Suppressor macrophage (primary cell): ENCODE results near the gene NUBPL.
A peak's percentile ranks its signal among the peaks of the same experiment; 100 is the strongest.
"Not testable (repeated sequence)": the region's sequence is repeated elsewhere in the genome, so short reads cannot be mapped to it uniquely, and the experiment has no call there.

Experiments used
- DNase-seq, 4 experiments: peaks; one replicate each; pipeline ENCODE4 v3.0.0-alpha.2; 2020 to 2022

Gene NUBPL

DNA sequence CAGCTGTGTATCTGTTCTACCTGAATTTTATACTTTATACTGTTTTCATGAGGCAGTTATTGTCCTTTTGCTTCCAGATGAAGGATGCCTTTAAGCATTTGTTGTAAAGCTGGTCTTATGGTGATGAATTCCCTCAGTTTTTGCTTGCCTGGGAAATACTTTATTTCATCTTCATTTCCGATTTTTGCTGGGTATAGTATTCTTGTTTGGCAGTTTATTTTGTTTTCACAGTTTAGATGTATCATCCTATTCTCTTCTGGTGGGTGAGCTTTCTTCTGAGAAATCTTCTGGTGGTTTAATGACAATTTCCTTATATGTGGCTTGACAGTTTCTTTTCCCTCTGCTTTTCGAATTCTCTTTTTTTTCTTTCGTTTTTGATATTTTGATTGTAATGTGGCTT is 188.1 kb downstream of the NUBPL start:
- DNase-seq: no peak

DNA sequence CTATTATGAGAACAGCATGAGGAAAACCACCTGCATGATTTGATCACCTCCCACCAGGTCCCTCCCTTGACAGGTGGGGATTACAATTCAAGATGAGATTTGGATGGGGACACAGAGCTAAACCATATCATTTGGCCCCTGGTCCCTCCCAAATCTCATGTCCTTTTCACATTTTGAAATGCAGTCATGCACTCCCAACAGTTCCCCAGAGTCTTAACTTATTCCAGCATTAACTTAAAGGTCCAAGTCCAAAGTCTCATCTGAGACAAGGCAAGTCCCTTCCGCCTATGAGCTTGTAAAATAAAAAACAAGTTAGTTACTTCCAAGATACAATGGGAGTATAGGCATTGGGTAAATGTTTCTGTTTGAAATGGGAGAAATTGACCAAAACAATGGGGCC is 189.8 kb downstream of the NUBPL start:
- DNase-seq: not testable (repeated sequence)

DNA sequence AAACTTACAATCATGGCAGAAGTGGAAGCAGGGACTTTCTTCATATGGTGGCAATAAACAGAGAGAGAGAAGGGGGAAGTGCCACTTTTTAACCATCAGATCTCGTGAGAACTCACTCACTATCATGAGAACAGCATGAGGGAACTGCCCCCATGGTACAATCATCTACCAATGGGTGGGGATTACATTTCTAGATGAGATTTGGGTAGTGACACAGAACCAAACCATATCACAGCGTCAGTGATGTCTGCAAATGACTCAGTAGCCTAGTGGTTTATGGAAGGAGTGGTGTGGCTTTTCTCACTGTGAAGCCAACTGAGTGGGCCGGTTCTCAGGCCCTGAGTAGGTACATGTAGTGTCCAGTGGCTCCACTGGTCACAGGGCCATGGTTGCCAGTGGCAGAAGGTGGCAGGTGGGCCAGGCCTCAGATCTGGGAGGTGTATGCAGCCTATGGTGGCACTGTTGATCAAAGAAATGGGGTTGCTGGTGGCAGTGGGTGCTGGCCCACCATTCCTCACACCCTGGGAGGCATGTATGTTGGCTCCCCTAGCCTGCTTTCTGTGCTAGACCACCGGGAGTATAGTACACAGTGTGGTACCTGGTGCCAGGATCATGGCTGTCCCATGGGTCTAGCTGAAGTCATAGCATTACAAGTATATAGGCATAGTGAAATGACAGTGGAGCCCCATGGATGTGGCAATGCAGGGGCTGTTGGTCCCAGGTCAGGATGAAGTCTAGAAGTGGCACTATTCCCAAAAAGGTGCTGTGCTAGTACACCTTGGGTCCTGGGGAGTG is 191.9 kb downstream of the NUBPL start:
- peak in 1 of 4 experiments; percentile 6 for DNase-seq

DNA sequence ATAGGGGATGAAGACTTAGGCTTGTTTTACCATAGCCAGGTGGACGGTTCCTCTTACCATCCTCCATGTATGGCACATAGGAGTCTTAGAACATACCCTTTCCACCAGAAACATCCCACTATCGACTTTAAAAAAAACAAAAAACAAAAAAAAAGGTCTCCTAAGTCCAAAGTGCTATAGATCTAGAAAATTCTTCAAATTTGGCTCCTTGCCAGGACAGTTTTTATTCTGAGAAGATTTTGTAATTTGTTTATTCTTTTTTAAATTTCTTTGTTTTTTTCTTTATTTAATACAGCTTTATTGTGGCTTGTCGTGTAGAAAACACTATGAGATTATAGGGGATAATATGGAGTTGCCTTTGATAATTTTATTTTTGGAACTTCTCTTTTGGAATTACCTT is 197.7 kb downstream of the NUBPL start:
- no peak for DNase-seq

DNA sequence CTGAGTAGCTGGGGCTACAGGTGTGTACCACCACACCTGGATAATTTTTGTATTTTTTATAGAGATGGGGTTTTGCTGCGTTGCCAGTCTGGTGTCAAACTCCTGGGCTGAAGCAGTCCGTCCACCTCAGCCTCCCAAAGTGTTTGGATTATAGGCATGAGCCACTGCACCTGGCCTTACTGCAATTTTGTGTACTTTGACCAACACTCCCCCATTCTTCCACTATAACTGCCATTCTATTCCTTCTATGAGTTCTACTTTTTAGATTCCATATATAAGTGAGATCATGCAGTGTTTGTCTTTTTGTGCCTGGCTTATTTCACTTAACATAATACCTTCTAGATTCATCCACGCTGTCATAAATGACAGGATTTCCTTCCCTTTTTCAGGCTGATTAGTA is 199.1 kb downstream of the NUBPL start:
- DNase-seq: no peak

DNA sequence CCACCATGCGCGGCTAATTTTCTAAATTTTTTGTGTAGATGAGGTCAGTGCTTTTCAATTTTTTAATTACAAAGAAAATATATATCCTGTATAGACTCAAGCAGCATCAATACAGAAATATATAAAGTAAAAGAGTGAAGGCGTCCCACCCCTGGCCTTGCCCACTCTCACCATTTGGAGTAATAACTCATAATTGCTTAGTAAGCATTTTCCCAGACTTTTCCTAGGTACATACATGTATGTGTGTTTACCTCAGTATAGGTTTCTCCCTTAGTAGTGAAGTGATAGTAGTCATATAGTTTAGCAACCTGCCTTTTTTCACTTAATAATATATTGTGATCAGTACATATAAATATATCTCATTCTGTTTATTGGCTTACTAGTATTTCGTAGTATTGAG is 200.1 kb downstream of the NUBPL start:
- DNase-seq: no peak

DNA sequence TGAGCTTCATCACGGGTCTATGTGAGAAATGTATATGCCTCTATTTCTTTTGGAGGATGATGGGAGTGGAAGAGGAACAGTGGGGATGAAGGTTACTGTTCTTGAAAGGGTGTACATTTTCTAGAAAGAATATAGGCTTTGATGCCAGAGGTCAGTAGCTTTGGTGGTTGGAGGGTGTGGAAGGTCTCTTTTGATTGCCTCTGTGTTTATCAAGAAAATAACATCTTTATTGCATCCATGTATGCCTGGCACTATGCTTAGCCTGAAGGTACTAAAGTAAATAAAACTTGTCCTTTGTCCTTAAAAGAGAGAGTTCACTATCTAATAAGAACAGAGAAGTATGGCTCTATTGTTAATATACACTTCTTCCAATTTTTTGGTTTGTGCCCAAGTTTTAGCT is 201.8 kb downstream of the NUBPL start:
- DNase-seq: no peak

DNA sequence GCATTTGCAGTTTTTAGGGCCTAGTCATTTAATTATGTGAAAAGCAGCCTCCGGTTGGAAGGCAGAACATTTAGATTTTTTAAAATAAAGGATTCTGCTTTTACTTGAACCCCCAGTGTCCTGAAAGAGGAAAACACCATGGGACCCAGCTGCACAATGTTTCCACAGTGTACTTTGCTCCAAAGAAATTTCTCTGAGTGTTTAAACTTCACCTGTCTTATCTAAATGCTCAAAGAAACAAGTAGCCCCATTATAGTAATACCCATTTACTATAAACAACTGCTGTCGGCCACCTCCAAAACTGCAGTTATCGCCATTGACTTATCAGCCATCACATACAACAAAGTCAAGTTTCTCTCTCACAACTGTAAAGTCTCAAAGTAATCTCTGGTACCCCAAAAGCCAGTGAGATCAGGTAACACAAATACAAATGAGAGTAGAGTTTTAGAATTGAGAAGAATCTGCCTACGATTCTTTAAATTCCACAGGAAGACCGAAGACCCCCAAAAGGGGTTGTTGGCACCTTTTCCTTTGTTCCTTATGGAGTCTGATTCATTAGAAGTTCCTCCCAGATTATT is 205.2 kb downstream of the NUBPL start:
- no peak for DNase-seq

DNA sequence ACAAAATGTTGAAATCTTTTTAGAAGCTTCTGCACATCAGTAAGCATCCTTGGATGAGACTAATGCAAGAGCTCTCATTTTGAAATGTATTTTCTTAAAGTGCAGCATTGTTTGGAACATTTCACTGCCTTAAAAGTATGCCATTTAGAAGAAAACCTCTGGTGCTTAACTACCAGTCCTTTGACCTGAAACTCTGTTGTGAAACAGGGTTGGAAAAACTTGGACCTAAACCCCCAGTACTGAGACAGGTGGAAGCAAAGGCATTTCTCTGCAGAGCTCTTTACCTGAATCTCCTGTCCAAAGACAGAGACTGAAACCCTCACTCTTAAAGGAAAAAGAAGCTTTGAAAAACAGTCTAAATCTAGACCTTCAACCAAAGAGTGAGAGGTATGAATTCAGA is 207.2 kb downstream of the NUBPL start:
- no peak for DNase-seq

DNA sequence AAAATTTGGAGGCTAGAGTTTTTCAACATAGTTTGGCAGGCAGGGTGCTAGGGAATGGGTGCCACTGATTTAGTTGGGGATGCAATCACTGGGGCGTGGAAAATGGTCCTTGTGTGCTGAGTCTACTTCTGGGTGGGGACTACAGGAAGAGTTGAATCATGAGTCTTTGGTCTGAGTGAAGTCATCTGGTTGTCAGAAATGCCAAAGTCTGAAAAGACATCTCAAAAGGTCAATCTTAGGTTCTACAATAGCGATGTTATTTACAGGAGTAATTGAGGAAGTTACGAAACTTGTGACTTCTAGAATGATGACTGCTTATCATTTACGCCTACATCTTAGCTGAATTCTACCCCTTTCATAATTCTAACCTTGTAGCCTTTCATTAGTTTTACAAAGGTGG is 209.1 kb downstream of the NUBPL start:
- peak; percentile 70 to 95 (median 80) for DNase-seq

DNA sequence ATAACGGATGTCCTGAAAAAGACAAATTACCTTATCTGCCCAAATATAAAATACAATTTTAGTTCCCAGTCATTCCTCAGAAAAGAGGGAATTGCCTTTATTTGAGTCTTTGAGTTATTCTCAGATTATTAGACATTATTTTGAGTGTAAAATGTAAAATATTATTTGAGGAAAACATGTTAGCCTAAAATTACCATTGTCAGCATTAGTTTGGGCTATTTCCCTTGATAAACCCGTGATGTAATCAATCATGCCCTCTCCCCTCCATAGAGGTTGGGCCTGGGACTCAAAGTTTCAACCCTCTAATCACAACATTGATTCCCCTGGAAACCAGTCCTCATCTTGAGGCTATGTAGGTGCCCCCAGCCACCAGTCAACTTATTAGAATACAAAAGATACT is 213.4 kb downstream of the NUBPL start:
- DNase-seq: no peak

DNA sequence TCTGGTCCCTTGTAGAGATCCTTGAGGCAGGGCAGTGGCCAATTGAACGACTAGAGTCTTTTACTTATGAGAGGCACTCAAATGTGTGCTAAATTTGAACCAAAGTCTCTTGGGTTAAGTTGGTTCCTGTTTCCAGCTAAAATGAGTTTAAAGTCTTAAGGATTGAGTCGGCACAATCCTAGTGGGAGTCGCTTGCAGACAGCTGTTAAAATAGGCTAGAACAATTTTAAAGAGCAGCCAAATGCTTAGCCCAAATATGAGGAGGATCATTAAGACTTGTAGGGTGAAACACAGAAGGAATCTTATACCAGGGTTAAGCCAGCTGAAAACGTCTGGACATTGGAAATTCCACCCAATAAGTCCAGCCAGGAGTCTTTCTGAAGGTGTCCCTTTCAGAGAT is 216.1 kb downstream of the NUBPL start:
- no peak for DNase-seq

DNA sequence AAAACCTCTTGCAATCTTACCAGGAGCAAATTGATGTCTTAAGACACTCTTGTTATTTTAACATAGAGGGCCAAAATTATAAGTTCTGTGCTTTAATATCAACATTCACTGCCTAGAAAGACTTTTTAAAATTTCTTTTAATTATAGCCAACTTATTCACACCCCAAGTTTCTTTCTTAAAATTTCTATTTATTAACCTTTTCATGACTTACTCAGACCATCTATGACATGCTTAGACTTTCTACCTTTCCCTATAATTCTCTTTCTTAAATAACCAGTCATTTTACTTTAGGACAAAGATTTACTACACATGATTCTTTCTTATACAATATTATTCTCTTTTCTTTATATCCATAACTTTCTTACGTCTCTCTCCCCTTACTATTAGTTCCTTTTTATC is 220.4 kb downstream of the NUBPL start:
- no peak for DNase-seq

DNA sequence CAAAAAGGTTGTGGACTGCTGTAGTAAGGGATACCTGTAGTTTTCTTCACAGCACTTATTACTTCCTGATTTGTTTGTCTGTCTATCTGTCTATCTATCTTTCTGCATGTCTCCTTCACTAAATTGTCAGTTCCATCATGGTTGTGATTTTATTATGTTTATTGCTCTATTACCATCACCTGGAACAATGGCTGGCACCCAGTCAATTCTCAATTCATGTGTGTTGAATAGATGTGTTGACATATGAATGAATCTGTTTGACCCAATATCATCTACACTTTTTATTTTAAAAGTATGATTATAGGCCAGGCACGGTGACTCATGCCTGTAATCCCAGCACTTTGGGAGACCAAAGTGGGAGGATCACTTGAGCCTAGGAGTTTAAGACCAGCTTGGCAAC is 224.4 kb downstream of the NUBPL start:
- DNase-seq: no peak

DNA sequence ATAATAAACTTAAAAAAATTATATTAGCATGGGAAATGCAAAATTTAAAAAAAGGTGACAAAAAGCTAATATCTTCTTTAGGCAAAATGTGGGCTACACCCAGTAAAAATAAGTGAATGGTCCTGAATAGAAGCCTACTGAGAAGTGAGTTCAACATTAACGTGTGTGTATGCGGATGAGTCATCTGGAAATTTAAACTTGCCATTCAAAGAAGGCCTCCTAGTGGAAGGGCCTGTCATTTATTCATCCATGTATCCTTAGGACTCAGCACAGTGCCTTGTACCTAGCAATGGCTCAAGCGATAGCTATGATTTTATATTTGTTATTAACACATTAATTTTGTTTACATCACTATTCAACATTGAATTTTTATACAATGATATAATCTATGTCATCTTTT is 226.2 kb downstream of the NUBPL start:
- DNase-seq: peak in 3 of 4 experiments; percentile 6 to 26 (median 9)

DNA sequence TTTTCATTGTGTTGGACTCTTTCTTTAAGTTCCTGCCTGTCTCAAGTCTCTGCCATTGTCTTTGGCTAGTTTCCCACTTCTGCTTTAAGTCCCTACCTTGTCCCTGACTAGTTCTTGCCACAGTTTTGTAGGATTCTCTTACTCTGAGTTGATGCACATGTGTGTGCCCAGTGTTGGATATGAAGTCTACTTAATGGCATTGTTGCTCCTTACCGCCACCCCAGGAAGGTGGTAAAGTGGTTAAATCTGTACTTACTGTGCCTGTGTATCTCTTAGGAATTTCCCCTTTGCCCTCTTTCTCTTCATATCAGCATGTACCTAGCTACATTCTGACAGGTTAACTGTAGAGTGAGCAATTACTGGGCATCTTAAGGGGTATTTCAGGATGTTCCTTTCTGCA is 227.1 kb downstream of the NUBPL start:
- DNase-seq: peak in 2 of 4 experiments; percentile 6 to 12

DNA sequence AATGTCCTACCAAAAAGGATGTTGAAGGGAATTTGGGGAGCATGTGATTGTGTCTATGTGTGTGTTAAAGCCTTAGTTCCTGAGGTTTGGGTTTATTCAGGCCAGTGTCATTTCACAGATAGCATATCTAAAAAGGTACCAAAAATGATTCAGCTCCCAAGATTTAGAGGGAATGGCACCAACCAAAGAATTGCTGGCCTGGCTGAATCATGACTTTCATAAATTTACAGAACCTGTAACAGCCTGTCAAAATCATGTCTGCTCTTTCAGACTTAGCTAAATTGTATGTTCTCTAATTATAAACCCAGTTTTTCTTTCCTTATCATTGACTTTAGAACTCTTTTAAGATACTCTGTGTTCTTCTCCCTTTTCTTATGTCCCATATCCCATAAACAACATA is 231.5 kb downstream of the NUBPL start:
- DNase-seq: no peak

DNA sequence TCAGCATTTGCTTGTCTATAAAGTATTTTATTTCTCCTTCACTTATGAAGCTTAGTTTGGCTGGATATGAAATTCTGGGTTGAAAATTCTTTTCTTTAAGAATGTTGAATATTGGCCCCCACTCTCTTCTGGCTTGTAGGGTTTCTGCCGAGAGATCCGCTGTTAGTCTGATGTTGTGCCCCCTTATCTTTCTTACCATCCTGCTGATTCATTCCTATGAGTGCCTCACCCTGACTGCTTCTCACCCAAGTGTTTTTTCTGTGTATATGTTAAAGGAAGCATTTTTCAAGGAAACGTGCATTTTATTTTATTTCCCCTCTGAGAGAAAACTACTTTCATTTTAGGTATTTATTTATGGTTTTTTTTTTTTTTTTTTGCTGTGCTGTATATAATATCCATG is 236.7 kb downstream of the NUBPL start:
- DNase-seq: not testable (repeated sequence)

DNA sequence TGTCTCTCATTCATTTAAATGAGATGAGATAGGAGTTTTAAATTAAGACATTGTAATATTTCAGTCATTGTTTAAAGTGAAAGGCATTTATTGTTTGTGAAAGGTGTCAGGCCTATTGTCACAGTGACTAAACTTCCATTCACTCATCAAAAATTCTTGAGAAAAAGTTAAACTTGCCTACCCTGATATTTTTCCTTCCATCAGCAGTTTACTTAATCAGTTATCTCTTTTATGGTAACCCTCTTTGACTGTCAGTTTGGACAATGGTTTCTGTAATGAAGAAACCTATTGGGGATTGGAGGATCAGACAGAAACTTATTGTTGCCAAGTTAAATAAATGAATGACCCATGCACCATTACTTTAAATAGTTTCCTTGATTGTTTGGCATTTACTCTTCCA is 241.6 kb downstream of the NUBPL start:
- DNase-seq: no peak

DNA sequence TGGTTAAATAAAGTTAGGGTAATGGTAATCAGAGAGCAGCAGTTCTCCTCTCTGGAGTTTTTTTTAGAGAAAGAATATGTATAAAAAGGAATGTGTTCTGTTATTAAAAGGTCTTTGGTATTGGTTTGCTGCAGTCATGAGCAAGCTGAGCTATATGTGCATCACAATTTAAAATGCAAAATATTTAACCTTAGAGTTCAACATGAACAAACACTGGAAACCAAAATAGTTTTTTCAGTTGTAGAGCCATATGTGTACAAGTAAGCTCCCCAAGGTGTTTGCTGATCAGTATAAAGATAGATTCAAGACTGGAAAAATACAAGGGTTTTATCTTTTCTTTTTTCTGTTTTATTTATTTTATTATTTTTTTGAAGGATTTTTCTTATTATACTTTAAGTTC is 245.0 kb downstream of the NUBPL start:
- no peak for DNase-seq

DNA sequence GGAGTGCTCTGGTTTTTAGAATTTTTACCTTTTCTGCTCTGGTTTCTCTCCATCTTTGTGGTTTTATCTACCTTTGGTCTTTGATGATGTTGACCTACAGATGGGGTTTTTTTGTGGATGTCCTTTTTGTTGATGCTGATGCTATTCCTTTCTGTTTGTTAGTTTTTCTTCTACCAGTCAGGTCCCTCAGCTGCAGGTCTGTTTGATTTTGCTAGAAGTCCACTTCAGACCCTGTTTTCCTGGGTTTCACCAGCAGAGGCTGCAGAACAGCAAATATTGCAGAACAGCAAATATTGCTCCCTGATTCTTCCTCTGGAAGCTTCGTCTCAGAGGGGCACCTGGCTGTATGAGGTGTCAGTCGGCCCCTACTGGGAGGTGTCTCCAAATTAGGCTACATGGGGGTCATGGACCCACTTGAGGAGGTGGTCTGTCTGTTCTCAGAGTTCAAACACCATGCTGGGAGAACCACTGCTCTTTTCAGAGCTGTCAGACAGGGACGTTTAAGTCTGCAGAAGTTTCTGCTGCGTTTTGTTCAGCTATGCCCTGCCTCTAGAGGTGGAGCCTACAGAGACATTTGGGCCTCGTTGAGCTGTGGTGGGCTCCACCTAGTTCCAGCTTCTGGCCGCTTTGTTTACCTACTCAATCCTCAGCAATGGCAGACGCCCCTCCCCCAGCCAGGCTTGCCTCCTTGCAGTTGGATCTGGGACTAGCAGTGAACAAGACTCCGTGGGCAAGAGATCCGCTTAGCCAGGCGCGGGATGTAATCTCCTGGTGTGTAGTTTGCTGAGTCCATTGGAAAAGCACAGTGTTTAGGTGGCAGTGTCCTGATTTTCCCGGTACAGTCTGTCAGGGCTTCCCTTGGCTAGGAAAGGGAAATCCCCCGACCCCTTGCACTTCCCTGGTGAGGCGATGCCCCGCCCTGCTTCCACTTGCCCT is 250.8 kb downstream of the NUBPL start:
- DNase-seq: not testable (repeated sequence)

DNA sequence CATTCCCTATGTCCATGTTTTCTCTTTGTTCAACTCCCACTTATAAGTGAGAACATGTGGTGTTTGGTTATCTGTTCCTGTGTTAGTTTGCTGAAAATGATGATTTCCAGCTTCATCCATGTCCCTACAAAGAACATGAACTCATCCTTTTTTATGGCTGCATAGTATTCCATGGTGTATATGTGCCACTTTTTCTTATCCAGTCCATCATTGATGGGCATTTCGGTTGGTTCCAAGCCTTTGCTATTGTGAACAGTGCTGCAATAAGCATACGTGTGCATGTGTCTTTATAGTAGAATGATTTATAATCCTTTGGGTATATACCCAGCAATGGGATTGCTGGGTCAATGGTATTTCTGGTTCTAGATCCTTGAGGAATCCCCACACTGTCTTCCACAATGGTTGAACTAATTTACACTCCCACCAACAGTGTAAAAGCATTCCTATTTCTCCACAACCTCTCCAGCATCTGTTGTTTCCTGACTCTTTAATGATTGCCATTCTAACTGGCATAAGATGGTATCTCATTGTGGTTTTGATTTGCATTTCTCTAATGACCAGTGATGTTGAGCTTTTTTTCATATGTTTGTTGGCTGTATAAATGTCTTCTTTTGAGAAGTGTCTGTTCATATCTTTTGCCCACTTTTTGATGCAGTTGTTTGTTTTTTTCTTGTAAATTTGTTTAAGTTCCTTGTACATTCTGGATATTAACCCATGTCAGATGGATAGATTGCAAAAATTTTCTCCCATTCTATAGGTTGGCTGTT is 252.7 kb downstream of the NUBPL start:
- DNase-seq: not testable (repeated sequence)

DNA sequence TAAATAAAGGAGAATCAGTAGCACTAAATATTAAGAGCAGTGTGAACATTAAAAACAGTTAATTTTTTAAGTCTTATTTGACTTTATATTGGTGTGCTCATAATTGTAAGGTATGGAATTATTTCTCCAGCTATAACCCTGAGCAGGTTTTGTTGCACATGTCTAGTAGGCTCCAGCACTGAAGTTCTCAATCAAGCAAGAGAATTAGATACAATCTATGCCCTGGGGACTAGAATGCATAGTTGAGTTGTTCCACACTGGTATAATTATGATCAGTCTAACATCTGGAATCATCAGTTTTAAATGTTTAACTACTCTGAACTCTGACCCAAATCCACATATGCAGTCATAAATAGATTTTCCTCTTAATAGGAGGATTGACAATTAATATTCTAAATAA is 258.1 kb downstream of the NUBPL start:
- no peak for DNase-seq
